Neural progenitor cell (in vitro differentiated cells): ENCODE data around the gene IL10RB. TPM values are rescaled to one million over a fixed set of nuclear protein-coding genes. Genes with fewer than 3 reads are reported as not detected.

Experiments
- DNase-seq: peaks from one replicate; pipeline ENCODE4 v3.0.0-alpha.2; 2016; ENCODE audit warnings: low spot score
- H2AFZ ChIP-seq: fragments of 200-600 bp; sonication (generic); replicated peaks from 2 replicates; pipeline ENCODE4 v1.6.1; 2016; ENCODE audit warnings: antibody characterized with exemption
- H3F3A ChIP-seq: fragments of 200-600 bp; sonication (generic); 2 replicates; pipeline ENCODE4 v1.6.1; 2016; ENCODE audit warnings: antibody characterized with exemption, low read depth
- H3K27ac ChIP-seq: fragments of 200-600 bp; sonication (generic); 2 replicates; pipeline ENCODE4 v1.5.1; 2016; ENCODE audit warnings: mild to moderate bottlenecking
- H3K27me3 ChIP-seq: fragments of 200-600 bp; sonication (generic); 2 replicates; pipeline ENCODE4 v1.6.1; 2016; ENCODE audit warnings: mild to moderate bottlenecking, moderate library complexity
- H3K36me3 ChIP-seq: fragments of 200-600 bp; sonication (generic); 2 replicates; pipeline ENCODE4 v1.5.1; 2016
- H3K4me1 ChIP-seq: fragments of 200-600 bp; sonication (generic); 2 replicates; pipeline ENCODE4 v1.6.1; 2016; ENCODE audit warnings: mixed run types
- H3K4me2 ChIP-seq: fragments of 200-600 bp; sonication (generic); 2 replicates; pipeline ENCODE4 v1.6.1; 2016
- H3K4me3 ChIP-seq: fragments of 200-600 bp; sonication (generic); 2 replicates; pipeline ENCODE4 v1.5.1; 2016
- H3K79me2 ChIP-seq: fragments of 200-600 bp; sonication (generic); 2 replicates; pipeline ENCODE4 v1.6.1; 2016; ENCODE audit warnings: low read depth
- H3K9ac ChIP-seq: fragments of 200-600 bp; sonication (generic); 2 replicates; pipeline ENCODE4 v1.6.1; 2016
- H3K9me3 ChIP-seq: fragments of 200-600 bp; sonication (generic); 2 replicates; pipeline ENCODE4 v1.5.1; 2016; ENCODE audit warnings: low read depth
- H4K20me1 ChIP-seq: fragments of 200-600 bp; sonication (generic); 2 replicates; pipeline ENCODE4 v1.6.1; 2016; ENCODE audit warnings: low read depth
- H3K27ac Mint-ChIP-seq: 3 replicates; pipeline ENCODE4 v1.8.0; 2021; ENCODE audit warnings: mixed read lengths
- H3K27me3 Mint-ChIP-seq: 2 replicates; pipeline ENCODE4 v1.8.0; 2022; ENCODE audit warnings: low read depth, mild to moderate bottlenecking, inconsistent platforms, moderate library complexity, mixed read lengths; ENCODE audit not compliant: insufficient read depth
- H3K36me3 Mint-ChIP-seq: 3 replicates; pipeline ENCODE4 v1.8.0; 2021; ENCODE audit warnings: mixed read lengths
- H3K4me1 Mint-ChIP-seq: 3 replicates; pipeline ENCODE4 v1.8.0; 2021; ENCODE audit warnings: mixed read lengths
- H3K4me3 Mint-ChIP-seq: 3 replicates; pipeline ENCODE4 v1.8.0; 2021; ENCODE audit warnings: mild to moderate bottlenecking, moderate library complexity, mixed read lengths
- H3K9me3 Mint-ChIP-seq: 3 replicates; pipeline ENCODE4 v1.8.0; 2020; ENCODE audit warnings: mixed read lengths
- EZH2 ChIP-seq: fragments of 200-600 bp; sonication (generic); IDR thresholded peaks from 2 replicates; pipeline ENCODE4 v1.6.1; 2017; ENCODE audit warnings: antibody characterized with exemption, mild to moderate bottlenecking, moderate library complexity
- EZH2phosphoT487 ChIP-seq: fragments of 200-600 bp; sonication (generic); IDR thresholded peaks from 2 replicates; pipeline ENCODE4 v1.6.1; 2017; ENCODE audit warnings: antibody characterized with exemption
- total RNA-seq: library from RNA; depleted of rRNA; stranded (reverse); fragments of >200 nt; gene quantifications from 2 replicates; pipeline ENCODE4 v1.2.3, GENCODE V29; 2015; ENCODE audit warnings: low replicate concordance
- TF ChIP-seq, protein P1 (sequence below): fragments of 200-600 bp; sonication (generic); IDR thresholded peaks from 2 replicates; pipeline ENCODE4 v1.5.1; 2017; ENCODE audit warnings: antibody characterized with exemption, mild to moderate bottlenecking

Gene IL10RB
- total RNA-seq, 1 donor from 2014 or later = 3.1 TPM

DNA sequence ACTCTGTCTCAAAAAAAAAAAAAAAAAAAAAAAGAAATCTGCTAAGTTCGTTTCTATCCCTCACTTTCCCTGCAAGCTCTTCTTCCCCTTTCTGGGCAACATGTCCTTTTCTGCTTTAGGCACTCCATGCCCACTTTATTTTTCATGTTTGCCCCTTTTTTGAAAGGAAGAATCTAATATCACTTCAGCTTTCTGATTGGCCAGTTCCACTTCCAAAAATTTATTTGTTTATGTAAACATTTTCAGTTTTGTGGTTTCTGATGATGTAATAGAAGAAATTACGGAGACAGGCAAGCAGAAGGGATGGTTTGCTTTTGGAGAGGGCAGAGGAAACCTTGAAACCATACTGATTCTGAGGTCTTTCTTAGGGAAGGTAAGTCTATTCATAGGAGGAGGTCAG, 73.8 kb downstream of the IL10RB start:
- Histone ChIP-seq H3K4me2 (no peak overlapping the region), H3K9ac (no peak overlapping the region), H2AFZ (no peak overlapping the region), H3K4me1 (no peaks in the 10 kb centered on the region), H4K20me1 (no peaks in the 10 kb centered on the region), H3K79me2 (no peaks in the 10 kb centered on the region), H3K9me3 (no peaks in the 10 kb centered on the region), H3F3A (no peaks in the 10 kb centered on the region), H3K36me3 (peaks cover 8% of the 10 kb centered on the region), H3K27me3 (no peaks in the 10 kb centered on the region), H3K4me3 (no peak overlapping the region), H3K27ac (no peak overlapping the region)
- Mint-ChIP-seq H3K4me3 (no peak overlapping the region), H3K27ac (no peak overlapping the region), H3K4me1 (no peaks in the 10 kb centered on the region), H3K9me3 (no peaks in the 10 kb centered on the region), H3K27me3 (no peaks in the 10 kb centered on the region), H3K36me3 (peaks cover 18% of the 10 kb centered on the region)
- TF ChIP-seq EZH2phosphoT487 (no peak), EZH2 (no peak)
- TF ChIP-seq, protein P1, sequence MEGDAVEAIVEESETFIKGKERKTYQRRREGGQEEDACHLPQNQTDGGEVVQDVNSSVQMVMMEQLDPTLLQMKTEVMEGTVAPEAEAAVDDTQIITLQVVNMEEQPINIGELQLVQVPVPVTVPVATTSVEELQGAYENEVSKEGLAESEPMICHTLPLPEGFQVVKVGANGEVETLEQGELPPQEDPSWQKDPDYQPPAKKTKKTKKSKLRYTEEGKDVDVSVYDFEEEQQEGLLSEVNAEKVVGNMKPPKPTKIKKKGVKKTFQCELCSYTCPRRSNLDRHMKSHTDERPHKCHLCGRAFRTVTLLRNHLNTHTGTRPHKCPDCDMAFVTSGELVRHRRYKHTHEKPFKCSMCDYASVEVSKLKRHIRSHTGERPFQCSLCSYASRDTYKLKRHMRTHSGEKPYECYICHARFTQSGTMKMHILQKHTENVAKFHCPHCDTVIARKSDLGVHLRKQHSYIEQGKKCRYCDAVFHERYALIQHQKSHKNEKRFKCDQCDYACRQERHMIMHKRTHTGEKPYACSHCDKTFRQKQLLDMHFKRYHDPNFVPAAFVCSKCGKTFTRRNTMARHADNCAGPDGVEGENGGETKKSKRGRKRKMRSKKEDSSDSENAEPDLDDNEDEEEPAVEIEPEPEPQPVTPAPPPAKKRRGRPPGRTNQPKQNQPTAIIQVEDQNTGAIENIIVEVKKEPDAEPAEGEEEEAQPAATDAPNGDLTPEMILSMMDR = no peak
- no peak for DNase-seq

DNA sequence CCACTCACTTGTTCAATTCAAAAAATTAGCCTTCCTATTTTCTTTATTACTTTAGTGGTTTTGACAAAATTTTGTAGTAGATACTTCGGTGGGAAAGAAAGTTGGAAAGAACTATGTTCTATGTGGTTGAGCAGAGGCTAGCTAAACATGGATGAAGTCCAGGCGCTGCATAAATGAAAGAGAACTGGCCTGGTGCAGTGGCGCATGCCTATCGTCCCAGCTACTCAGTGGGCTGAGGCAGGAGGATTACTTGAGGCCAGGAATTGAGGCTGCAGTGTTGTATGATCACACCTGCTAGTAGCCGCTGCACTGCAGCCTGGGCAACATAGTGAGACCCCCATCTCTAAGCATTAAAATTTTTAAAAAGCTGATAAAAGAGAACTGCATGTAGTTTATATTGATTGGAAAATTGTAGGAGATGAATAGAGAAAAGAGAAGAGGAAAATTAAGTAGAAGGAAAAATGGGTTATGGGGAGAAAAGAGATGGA, 79.6 kb downstream of the IL10RB start:
- no peak overlapping the region for H3K27ac ChIP-seq
- H3K27me3 ChIP-seq = no peaks in the 10 kb centered on the region
- Mint-ChIP-seq H3K27ac (no peak overlapping the region), H3K4me1 (no peaks in the 10 kb centered on the region), H3K9me3 (no peaks in the 10 kb centered on the region), H3K27me3 (no peaks in the 10 kb centered on the region), H3K36me3 (peaks cover 24% of the 10 kb centered on the region), H3K4me3 (no peak overlapping the region)
- no peaks in the 10 kb centered on the region for H3K9me3 ChIP-seq
- TF ChIP-seq, protein P1 = no peak
- TF ChIP-seq EZH2 (no peak), EZH2phosphoT487 (no peak)
- no peak overlapping the region for H3K9ac ChIP-seq
- H3K79me2 ChIP-seq = no peaks in the 10 kb centered on the region
- no peaks in the 10 kb centered on the region for H3F3A ChIP-seq
- no peak overlapping the region for H3K4me3 ChIP-seq
- no peaks in the 10 kb centered on the region for H3K4me1 ChIP-seq
- no peak for DNase-seq
- H3K36me3 ChIP-seq = peaks cover 7% of the 10 kb centered on the region
- H4K20me1 ChIP-seq = no peaks in the 10 kb centered on the region
- no peak overlapping the region for H3K4me2 ChIP-seq
- H2AFZ ChIP-seq = no peak overlapping the region

Other genes with a start within 250 kb of the IL10RB start
- gene OLIG2, start 240.4 kb upstream of the IL10RB start, total RNA-seq = 0.15 TPM in 1 of 2 replicates, not detected in the other
- not detected in 2 replicates for gene OLIG1, start 196.2 kb upstream of the IL10RB start, total RNA-seq
- gene IFNAR2, start 36.4 kb upstream of the IL10RB start, total RNA-seq = 5.5 and 15.8 TPM in 2 replicates
- gene IFNAR1, start 58.6 kb downstream of the IL10RB start, total RNA-seq = 6.0 and 9.5 TPM in 2 replicates
- 50.6 and 61.0 TPM in 2 replicates for gene IFNGR2, start 137.0 kb downstream of the IL10RB start, total RNA-seq
- gene TMEM50B, start 213.6 kb downstream of the IL10RB start, total RNA-seq = 21.5 and 31.5 TPM in 2 replicates
- gene DNAJC28, start 225.3 kb downstream of the IL10RB start, total RNA-seq = 3.8 and 4.7 TPM in 2 replicates